Activated naive CD4-positive, alpha-beta T cell treated with anti-CD3 and anti-CD28 coated beads, Interleukin-2, amount 50 U/mL, for 72 hours (primary cell): ENCODE measurements around the gene TBX2. TPM values are rescaled to one million over a fixed set of nuclear protein-coding genes. Genes with fewer than 3 reads are reported as not detected.
A peak's percentile ranks its signal among the peaks of the same experiment; 100 is the strongest.

Experiments used
- ATAC-seq, 2 donors: fragments of 150-1000 bp; cut with Tn5 transposase; 2 replicates each; pipeline ENCODE4 v1.10.0; 2021; ENCODE audit warnings: mild to moderate bottlenecking in 2 of 2, moderate library complexity in 2 of 2
- DNase-seq, 2 donors: peaks; one replicate each; pipeline ENCODE4 v3.0.0; 2021 to 2022; ENCODE audit warnings: low spot score in 2 of 2
- H3K27ac Mint-ChIP-seq, 2 donors: one replicate each; pipeline ENCODE4 v1.8.0; 2022; ENCODE audit warnings: mild to moderate bottlenecking in 2 of 2, mixed read lengths in 2 of 2
- H3K36me3 Mint-ChIP-seq, 2 donors: one replicate each; pipeline ENCODE4 v1.8.0; 2022; ENCODE audit warnings: mixed read lengths in 2 of 2
- H3K9me3 Mint-ChIP-seq, 2 donors: one replicate each; pipeline ENCODE4 v1.8.0; 2022; ENCODE audit warnings: mixed read lengths in 2 of 2
- total RNA-seq, 2 donors: library from RNA; stranded (reverse); gene quantifications; one replicate each; pipeline ENCODE4 v1.2.3, GENCODE V29; 2022

Gene TBX2
- total RNA-seq, 2 donors from 2014 or later, result not detected

DNA sequence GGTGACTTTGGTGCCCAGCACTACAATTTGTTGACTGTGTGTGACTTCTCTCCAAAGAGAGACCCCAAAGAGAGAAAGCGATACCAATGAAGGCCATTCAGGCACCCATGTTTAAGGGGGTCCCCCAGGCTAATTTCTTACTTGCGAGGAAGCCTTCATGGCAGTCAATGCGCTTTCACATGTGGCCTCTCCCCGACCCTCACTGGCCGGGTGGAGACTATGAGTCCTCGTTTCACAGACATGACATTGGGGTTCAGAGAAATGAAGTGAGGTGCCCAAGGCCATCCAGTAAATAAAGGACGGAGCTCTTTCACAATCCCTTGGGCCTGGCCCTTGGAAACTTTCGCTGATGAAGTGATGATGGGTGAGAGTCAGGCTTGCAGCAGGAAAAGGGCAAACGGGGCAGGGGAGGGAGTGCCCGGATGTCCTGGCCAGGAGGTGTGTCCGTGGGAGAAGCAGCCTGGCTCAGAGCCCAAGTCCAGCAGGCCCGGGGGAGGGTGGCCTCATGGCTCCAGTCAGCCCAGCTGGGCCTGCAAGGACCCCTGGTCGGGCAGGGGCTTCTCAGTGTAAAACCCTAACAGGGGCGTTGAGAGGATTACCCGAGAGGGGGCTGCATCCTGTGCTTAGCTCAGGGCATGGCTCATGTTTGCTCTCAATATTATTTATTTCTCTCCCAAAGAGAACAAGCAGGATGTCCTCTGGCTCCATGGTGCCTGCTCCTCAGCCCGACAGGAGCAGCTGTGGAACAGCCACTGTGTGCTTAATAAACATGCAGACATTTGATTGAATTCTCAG is 14.7 kb downstream of the TBX2 start:
- peak in 1 of 2 donors; percentile 40 for DNase-seq
- Mint-ChIP-seq H3K27ac (no peak overlapping the region), H3K36me3 (no peaks in the 10 kb centered on the region), H3K9me3 (no peaks in the 10 kb centered on the region)
- no peak for ATAC-seq

DNA sequence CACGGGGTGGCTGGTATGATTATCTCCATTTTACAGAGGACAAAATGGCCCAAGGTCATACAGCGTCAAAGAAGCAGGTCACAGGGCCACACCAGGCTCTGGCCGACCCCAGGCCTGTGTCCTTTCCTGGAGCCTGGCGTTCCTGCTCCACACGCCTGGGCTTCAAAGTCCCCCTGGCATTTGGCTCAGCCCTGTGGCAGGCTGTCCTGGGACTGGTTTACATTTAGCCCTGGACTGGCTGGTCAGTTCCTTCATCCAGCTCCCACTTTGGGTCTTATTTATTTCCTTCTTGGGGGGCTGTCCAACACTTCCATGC is 15.3 kb downstream of the TBX2 start:
- Mint-ChIP-seq H3K27ac (no peak overlapping the region), H3K9me3 (no peaks in the 10 kb centered on the region), H3K36me3 (no peaks in the 10 kb centered on the region)
- ATAC-seq (no peak), DNase-seq (no peak)

DNA sequence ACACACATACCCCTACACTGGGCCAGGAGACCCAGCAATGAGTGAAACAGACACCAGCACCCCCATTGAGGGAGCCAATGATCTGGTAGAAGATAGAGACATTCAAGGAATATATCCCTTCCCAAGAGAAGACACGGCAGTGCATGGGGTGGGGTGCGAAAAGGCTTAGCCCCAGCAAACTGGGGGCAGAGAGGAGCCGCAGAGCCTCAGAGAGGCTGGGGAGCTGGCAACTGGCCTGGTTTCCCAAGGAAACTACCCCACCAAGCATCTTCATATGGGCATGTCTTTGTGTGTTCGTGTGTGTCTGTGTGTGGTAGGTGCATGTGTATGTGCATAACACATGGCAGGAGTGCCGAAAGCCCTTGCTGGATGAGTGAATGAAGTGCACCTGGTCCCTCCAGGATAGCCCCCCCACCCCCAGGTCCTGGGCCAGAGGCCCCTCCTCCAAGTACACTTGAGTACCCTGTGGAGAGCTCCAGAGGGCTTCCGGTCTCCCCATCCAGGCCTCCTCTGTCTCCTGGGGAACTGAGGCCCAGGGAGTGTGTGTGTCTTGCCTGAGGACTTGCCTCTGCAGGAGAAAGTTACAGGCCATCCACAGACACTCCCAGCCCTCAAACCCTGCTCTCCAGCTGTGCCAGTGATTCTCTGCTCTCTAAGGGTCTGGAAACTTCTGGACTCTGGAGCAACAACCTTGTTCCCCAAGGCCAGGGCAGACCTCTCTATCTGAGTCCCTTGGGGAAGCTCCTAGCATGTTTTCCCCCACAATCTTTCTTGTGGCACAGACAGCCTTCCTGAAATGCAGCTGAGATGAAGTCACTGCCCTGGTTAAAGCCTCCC is 15.9 kb downstream of the TBX2 start:
- DNase-seq (peak in 1 of 2 donors; percentile 43), ATAC-seq (no peak)
- H3K27ac Mint-ChIP-seq, result no peak overlapping the region
- no peaks in the 10 kb centered on the region for H3K36me3 Mint-ChIP-seq
- no peaks in the 10 kb centered on the region for H3K9me3 Mint-ChIP-seq

DNA sequence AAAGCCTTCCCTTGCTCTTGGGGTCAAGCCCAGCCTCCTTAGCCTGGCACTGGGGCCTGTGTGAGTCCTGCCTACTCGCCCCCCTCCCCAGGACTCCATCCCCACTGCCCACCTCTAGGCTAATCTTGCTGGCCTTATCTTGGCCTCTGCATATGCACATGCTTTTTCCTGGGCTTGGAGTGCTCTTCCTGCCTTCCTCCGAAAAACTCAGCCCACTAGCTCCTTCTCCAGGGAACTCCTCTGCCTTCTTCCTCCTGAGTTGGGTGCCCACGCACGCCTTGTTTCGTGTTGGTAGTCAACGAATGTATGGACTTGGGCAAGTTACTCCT is 16.5 kb downstream of the TBX2 start:
- DNase-seq (no peak), ATAC-seq (no peak)
- no peaks in the 10 kb centered on the region for H3K36me3 Mint-ChIP-seq
- H3K9me3 Mint-ChIP-seq, result no peaks in the 10 kb centered on the region
- no peak overlapping the region for H3K27ac Mint-ChIP-seq

DNA sequence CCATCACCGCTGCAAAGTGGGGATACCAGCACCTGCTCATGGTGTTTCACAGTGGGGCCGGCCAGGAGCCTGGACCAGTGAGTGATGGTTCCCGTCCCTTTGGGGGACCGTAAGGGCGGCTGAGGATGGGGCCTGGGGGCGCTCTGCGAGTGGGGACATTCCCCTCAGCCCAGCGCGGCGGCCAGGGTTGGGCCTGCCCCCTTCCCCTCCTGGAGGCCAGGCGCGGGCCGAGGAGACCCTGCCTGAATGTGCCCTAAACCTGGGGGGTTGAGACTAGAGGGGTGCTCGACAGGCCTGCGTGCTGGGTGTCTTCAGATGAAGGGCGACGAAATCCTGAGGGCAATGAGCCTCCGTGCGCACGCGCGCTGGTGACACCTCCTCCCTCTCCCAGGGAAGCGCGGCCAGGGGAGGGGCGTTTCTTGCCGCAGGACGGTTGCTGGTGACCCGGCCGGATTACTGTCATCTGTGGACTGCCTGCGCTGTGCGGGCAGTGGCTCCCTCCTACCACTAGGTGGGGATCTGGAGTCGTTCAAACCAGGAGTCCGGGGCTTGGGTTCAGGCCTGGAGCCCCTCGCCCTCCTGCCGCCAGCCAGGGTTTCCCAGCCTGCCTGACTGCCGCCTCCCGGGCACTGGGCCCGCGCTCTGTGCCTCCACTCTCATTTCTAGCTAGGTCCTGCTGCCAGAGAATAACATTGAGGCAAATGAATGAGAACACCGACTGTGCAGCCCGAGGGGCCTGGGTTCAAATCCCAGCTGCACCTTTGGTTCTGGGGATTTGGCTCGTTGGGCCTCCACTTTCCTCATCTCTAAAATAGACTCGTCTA is 17.1 kb downstream of the TBX2 start:
- H3K9me3 Mint-ChIP-seq, result no peaks in the 10 kb centered on the region
- peak; percentile 68 for DNase-seq
- H3K36me3 Mint-ChIP-seq, result no peaks in the 10 kb centered on the region
- peak; percentile 56 to 69 for ATAC-seq
- H3K27ac Mint-ChIP-seq, result no peak overlapping the region

DNA sequence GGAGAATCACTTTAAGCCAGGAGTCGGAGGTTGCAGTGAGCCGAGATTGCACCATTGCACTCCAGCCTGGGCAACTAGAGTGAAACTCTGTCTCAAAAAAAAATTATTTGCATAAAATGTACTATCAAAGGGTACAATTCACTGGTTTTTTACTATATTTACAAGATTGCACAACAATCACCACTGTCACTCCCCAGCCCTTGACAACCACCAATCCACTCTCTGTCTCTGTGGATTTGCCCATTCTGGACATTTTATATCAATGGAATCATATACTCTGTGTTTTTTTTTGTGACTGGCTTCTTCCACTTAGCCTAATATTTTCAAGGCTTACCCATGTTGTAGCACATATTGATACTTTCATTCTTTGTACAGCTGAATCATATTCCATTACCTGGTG is 18.8 kb downstream of the TBX2 start:
- no peaks in the 10 kb centered on the region for H3K36me3 Mint-ChIP-seq
- no peak overlapping the region for H3K27ac Mint-ChIP-seq
- H3K9me3 Mint-ChIP-seq, result no peaks in the 10 kb centered on the region
- DNase-seq (no peak), ATAC-seq (no peak)

DNA sequence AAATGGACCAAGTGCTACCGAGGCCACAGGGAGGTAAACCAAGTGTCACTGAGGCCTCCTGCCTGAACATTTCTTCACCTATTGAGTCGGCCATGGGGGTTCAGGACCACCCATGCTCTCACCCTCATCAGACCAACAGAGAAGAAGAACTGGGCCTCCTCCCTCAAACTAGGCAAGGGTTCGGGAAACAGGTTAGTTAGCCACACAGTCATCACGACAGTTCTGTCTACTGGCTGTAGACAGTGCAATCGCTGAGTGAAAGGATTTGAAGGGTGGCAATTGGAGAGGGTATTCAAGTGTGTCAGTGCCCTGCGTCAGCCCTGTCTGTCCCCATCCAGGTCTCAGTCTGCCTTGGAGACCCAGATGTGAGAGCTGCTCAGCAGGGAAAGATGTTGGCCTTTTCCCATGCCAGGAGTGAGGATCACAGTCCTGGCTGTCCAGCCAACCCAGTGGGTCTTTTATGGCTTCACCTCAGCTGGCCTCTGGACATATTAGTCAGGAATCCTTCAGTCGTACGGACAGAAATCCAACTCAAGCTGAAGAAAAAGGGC is 19.9 kb downstream of the TBX2 start:
- Mint-ChIP-seq H3K36me3 (no peaks in the 10 kb centered on the region), H3K27ac (no peak overlapping the region), H3K9me3 (no peaks in the 10 kb centered on the region)
- DNase-seq (no peak), ATAC-seq (no peak)

DNA sequence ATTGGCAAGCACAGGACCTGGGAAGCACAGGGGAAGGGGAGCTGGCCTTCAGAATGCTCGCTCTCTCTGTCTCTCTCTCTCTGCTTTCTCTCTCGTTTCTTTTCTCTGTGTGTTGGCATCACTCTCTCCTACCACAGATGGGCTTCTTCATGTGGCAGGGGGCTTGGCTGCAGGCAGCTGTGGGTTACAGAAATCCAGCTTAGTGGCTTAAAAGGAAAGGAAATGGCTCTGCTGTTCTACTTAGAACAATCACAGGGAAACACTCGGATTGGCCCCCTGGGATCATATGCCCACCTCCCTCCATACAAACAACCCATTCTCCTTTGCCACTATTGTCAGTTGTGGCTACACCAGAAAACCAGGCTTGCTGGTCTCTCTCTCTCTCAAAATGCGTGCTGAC is 20.4 kb downstream of the TBX2 start:
- ATAC-seq, result no peak
- no peak for DNase-seq
- H3K9me3 Mint-ChIP-seq, result no peaks in the 10 kb centered on the region
- H3K27ac Mint-ChIP-seq, result no peak overlapping the region
- H3K36me3 Mint-ChIP-seq, result no peaks in the 10 kb centered on the region

DNA sequence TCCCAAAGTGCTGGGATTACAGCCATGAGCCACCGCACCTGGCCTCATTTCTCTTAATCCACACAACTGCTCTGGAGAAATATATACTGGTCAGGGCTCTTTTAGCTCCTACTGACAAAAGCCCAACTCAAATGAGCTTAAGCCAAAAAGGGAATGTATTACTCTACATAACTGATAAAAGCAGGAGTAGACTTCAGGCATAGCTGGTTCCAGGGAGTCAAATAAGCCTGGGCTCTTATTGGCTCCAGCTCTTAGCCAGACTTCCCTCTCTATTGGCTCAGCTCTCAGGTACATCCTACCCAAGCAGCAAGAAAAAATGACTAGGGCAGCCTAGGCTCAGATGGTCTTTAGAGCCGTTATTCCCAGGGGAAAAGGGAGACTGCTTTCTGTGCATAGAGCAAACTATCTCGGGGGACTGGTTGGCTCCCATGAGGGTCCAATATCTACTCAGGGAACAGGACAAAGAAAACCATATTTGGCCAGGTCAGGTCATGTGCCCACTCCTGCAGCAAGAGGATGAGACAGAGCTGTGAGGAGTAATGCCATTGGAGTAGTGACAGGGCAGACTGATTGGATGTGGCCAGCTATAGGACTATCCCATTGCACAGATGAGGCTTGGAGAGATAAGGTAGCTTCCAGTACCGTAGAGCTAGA is 21.2 kb downstream of the TBX2 start:
- Mint-ChIP-seq H3K9me3 (no peaks in the 10 kb centered on the region), H3K36me3 (no peaks in the 10 kb centered on the region), H3K27ac (no peak overlapping the region)
- no peak for ATAC-seq
- DNase-seq, result no peak

DNA sequence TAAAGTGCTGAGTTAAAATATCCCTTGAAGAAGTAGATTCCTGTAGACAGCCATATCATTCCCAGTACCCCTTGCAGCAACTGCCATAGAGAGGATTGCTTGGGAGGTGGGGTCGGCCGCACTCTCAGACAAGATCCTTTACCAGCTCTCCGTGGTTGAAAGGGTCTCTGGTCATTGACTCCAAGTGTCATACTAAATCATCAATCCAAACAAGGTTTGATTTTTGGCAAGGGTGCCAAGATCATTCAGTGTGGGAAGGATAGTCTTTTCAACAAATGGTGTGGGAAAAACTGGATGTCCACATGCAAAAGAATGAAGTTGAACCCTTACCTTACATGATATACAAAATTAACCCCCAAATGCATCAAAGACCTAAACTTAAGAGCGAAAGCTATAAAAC is 21.8 kb downstream of the TBX2 start:
- DNase-seq (no peak), ATAC-seq (no peak)
- Mint-ChIP-seq H3K36me3 (no peaks in the 10 kb centered on the region), H3K9me3 (no peaks in the 10 kb centered on the region), H3K27ac (no peak overlapping the region)

DNA sequence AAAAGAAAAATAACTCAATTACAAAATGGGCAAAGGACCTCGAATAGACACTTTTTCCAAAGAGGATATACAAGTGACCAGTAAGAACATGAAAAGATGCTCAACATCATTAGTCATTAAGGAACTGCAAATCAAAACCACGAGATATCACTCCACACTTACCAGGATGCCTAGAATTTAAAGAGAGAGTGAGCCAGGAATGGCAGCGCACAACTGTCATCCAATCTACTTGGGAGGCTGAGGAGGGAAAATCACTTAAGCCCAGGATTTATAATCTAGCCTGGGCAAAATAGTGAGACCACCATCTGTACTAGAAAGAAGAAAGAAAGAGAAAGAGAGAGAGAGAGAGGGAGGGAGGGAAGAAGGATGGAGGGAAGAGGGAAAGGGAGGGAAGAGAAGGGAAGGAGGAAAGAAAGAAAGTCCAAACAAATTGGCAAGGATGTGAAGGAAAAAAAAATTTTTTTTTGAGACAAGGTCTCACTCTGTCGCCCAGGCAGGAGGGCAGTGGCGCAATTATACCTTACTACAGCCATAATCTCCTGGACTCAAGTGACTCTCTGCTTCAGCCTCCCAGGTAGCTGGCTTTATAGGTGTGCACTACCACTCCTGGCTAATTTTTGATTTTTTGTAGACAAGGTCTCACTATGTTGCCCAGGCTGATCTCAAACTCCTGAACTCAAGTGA is 22.6 kb downstream of the TBX2 start:
- Mint-ChIP-seq H3K36me3 (no peaks in the 10 kb centered on the region), H3K9me3 (no peaks in the 10 kb centered on the region), H3K27ac (no peak overlapping the region)
- no peak for DNase-seq
- ATAC-seq, result no peak

DNA sequence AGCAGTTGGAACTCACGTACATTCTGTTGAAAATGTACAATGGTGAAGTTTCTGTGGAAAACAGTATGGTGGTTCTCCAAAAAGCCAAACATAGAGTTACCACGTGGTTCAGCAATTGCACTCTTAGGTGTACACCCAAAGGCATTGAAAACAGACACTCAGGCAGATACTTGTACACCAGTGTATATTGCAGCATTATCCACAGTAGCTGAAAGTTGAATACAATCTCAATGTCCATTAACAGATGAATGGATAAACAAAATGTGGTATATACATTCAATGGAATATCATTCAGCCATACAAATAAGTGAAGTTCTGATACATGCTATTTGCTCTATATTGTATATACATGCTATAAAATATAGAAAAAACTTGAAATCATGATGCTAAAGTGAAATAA is 23.2 kb downstream of the TBX2 start:
- no peaks in the 10 kb centered on the region for H3K9me3 Mint-ChIP-seq
- H3K27ac Mint-ChIP-seq, result no peak overlapping the region
- ATAC-seq (no peak), DNase-seq (no peak)
- H3K36me3 Mint-ChIP-seq, result no peaks in the 10 kb centered on the region

DNA sequence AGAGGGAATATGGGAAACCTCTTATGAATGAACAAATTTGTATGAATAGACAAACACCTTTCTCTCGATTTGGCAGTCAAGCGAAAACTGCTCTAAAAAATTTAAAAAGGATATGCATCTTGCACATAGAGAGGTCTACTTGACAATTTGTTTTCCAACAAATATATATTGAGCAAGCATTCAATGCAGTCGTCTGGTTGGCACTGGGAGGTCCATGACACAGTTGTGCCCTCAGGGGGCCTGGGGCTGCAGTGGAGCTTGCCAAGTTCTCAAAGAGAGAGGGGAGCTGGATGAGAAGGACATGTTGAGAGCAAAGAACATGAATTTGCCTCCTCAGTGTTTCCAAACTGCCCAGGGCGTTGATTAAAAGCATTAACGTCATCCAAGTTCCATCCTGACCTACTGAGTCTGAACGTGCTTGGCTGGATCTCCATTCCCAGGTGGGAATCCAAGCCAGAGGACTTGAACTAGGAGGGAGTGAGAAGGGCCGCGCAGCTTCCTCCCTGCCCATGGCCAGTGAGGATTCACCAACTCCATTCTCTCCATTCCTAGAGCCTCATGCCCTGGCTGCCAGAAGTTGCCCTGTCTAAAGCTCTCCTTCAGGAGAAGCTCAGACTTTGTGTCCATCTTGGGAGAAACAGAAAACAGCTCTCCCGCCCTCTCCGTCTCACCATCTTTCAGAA is 24.5 kb downstream of the TBX2 start:
- H3K36me3 Mint-ChIP-seq, result no peaks in the 10 kb centered on the region
- ATAC-seq, result no peak
- no peak overlapping the region for H3K27ac Mint-ChIP-seq
- no peaks in the 10 kb centered on the region for H3K9me3 Mint-ChIP-seq
- no peak for DNase-seq

DNA sequence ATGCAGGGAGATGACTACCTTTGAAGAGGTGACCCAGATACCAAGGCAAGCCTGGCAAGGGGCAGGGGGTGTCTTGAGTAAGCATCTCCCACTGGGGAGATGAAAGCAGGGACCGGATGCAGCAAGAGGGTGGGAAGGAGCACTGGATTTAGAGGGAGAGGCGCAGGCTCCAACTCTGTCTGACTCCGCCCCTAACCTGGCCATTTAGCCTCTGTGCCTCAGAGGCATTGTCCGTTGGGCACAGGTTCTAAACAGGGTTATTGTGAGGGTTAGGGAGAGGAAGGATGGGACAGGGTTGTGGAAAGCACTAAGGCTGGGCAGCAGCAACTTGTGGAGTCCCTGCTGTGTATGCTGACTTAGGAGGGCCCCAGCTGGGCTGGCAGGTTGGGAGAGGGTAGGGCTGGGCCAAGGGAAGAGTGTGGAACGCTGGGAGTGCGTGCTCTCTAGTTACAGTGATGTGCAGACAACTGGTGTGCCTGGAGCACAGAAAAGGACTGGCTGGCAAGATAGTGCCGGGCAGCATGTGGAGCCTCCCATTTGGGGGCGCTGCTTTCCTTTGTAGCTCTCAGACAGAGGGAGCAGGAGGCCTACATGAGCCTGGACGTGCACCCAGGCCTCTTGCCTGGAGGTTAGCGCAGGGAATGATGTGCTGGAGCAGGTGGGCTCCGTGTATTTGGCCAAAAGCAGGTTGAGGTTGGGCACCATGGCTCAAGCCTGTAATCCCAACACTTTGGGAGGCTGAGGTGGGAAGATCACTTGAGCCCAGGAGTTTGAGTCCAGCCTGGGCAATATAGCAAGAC is 26.2 kb downstream of the TBX2 start:
- no peaks in the 10 kb centered on the region for H3K9me3 Mint-ChIP-seq
- no peaks in the 10 kb centered on the region for H3K36me3 Mint-ChIP-seq
- no peak overlapping the region for H3K27ac Mint-ChIP-seq
- DNase-seq (no peak), ATAC-seq (no peak)
